Right lobe of liver (tissue), 6 donors: Measurements from ENCODE around the gene RTCA. TPM values are rescaled to one million over a fixed set of nuclear protein-coding genes. Genes with fewer than 3 reads are reported as not detected.
A peak's percentile ranks its signal among the peaks of the same experiment; 100 is the strongest.

Experiments used
- ATAC-seq, 4 donors: fragments of 200-7000 bp; cut with Tn5 transposase; one replicate each; pipeline ENCODE4 v1.9.1; 2020; ENCODE audit warnings: mild to moderate bottlenecking in 4 of 4, moderate library complexity in 4 of 4
- DNase-seq, 3 donors: peaks; one replicate each; pipeline ENCODE4 v3.0.0-alpha.2; 2020
- H3K27ac ChIP-seq, 3 donors: fragments of 200-600 bp; one replicate each; pipeline ENCODE4 v1.8.0; 2022
- H3K27me3 ChIP-seq, 2 donors: fragments of 200-600 bp; one replicate each; pipeline ENCODE4 v1.8.0; 2022
- H3K36me3 ChIP-seq, 4 donors: fragments of 200-600 bp; sonication (generic) in 1 of 4; one replicate each; pipeline versions ENCODE4 v1.5.1 to v1.8.0; 2017 to 2022; ENCODE audit warnings: control low read depth in 1 of 4
- H3K4me1 ChIP-seq, 4 donors: fragments of 200-600 bp; sonication (generic) in 1 of 4; one replicate each; pipeline versions ENCODE4 v1.5.1 to v1.8.0; 2017 to 2022; ENCODE audit warnings: control low read depth in 1 of 4
- H3K4me3 ChIP-seq, 3 donors: fragments of 200-600 bp; one replicate each; pipeline ENCODE4 v1.8.0; 2022
- H3K9me3 ChIP-seq, 4 donors: fragments of 200-600 bp; sonication (generic) in 1 of 4; one replicate each; pipeline versions ENCODE4 v1.5.1 to v1.8.0; 2017 to 2022; ENCODE audit warnings: control low read depth in 1 of 4
- POLR2A ChIP-seq: fragments of 450-650 bp; IDR thresholded peaks from one replicate; pipeline ENCODE4 v1.6.1; 2017; ENCODE audit warnings: antibody characterized with exemption, mild to moderate bottlenecking
- WGBS: methylation state at CpG from one replicate; pipeline ENCODE4 v1.1.6; 2018; ENCODE audit warnings: low coverage, low lambda C conversion rate; ENCODE audit not compliant: insufficient coverage; ENCODE audit errors: missing lambda C conversion rate; 5-methylcytosine and 5-hydroxymethylcytosine counted together
- intact Hi-C, 2 donors: fragments of 100-400 bp; cut with DNase I; formaldehyde crosslinking; loops; one replicate each; pipeline versions ENCODE4 v1.11.2 to v1.14.1; 2022
- microRNA counts: library from miRNA; unstranded; fragments of <30 nt; microRNA quantifications from one replicate; lab custom pipeline; 2016
- microRNA-seq, 2 donors: library from miRNA; unstranded; fragments of <30 nt; microRNA quantifications; one replicate each; pipeline ENCODE4, GENCODE V29; 2019 to 2020
- small RNA-seq, 2 experiments: library from RNA; depleted of rRNA; stranded (forward); fragments of <200 nt; gene quantifications; one replicate each; pipeline ENCODE3, GENCODE V24; 2016
- total RNA-seq, 6 experiments: library from RNA; depleted of rRNA in 2 of 6; stranded (reverse); fragments of >200 nt in 2 of 6; fragmentation: NEBNext Ultra II Directional in 3 of 6; extraction: Animal tissue kit (Norgen Biotek cat#: 25700) in 3 of 6; gene quantifications; one replicate each; pipeline versions ENCODE4 v1.1.0 to v1.2.4, GENCODE V29; 2016 to 2023
- TF ChIP-seq, protein P1 (sequence below), 4 donors: fragments of 200-600 bp in 3 of 4; fragments of 450-650 bp in 1 of 4; IDR thresholded peaks; one replicate each; pipeline versions ENCODE4 v1.5.1 to v1.8.0; 2016 to 2022; ENCODE audit warnings: antibody characterized with exemption in 4 of 4, mild to moderate bottlenecking in 2 of 4
- donor health status: DM: no; HTN: yes; CAD: no.
- donor health status: DM: no; HTN: no; CAD: no.
- donor health status: DM: no; HTN: no; CAD: no.
- donor health status: DM: no; HTN: yes; CAD: no.
- donor health status: DM: no; HTN: yes; CAD: no.

Gene RTCA
- total RNA-seq, 6 experiments from 2014 or later = 12.5 to 20.1 (median 14.7) TPM

GRCh38 chr1:100340494-100340893, 74.5 kb downstream of the RTCA start:
- Histone ChIP-seq H3K9me3 (no peaks in the 10 kb centered on the region), H3K4me3 (no peak overlapping the region), H3K27me3 (no peaks in the 10 kb centered on the region), H3K27ac (no peak overlapping the region), H3K36me3 (no peaks in the 10 kb centered on the region), H3K4me1 (peaks cover 0 to 9% (median 0%) of the 10 kb centered on the region in 4 donors)
- DNase-seq (no peak), ATAC-seq (no peak)
- TF ChIP-seq, protein P1, sequence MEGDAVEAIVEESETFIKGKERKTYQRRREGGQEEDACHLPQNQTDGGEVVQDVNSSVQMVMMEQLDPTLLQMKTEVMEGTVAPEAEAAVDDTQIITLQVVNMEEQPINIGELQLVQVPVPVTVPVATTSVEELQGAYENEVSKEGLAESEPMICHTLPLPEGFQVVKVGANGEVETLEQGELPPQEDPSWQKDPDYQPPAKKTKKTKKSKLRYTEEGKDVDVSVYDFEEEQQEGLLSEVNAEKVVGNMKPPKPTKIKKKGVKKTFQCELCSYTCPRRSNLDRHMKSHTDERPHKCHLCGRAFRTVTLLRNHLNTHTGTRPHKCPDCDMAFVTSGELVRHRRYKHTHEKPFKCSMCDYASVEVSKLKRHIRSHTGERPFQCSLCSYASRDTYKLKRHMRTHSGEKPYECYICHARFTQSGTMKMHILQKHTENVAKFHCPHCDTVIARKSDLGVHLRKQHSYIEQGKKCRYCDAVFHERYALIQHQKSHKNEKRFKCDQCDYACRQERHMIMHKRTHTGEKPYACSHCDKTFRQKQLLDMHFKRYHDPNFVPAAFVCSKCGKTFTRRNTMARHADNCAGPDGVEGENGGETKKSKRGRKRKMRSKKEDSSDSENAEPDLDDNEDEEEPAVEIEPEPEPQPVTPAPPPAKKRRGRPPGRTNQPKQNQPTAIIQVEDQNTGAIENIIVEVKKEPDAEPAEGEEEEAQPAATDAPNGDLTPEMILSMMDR (IDR thresholded peaks at IDR 0.05) = no peak
- TF ChIP-seq POLR2A = no peak
- 91% methylated on average over 1 of the region's 1 CpG for WGBS
- intact Hi-C loops = no loop called here

GRCh38 chr1:100342348-100342747, 76.3 kb downstream of the RTCA start:
- DNase-seq = no peak
- H3K36me3 ChIP-seq = no peaks in the 10 kb centered on the region
- peak in 1 of 4 donors; percentile 29 for ATAC-seq
- H3K27me3 ChIP-seq = no peaks in the 10 kb centered on the region
- no peaks in the 10 kb centered on the region for H3K9me3 ChIP-seq
- 64% methylated on average over 2 of the region's 2 CpGs for WGBS
- TF ChIP-seq, protein P1 (IDR thresholded peaks at IDR 0.05) = no peak
- TF ChIP-seq POLR2A = no peak
- H3K4me3 ChIP-seq = no peak overlapping the region
- no peak overlapping the region for H3K27ac ChIP-seq
- intact Hi-C loops = no loop called here
- H3K4me1 ChIP-seq = peaks cover 0 to 9% (median 0%) of the 10 kb centered on the region in 4 donors

MicroRNA genes within 50 kb of the gene (microRNA counts, 767-probe panel; counts per million panel counts)
- microRNA hsa-miR-553 (lab: Ali Mortazavi, UCI) = 237 counts per million

Small RNAs within 50 kb of the gene (microRNA-seq; reads per million reads assigned to microRNA genes)
- gene MIR553 = 0 reads per million in 2 donors

Small RNAs within 50 kb of the gene (small RNA-seq; reads per million reads assigned to genes)
- gene AL445928.1 (0 reads per million in 2 experiments), gene MIR553 (0 reads per million in 2 experiments)

Other genes with a start within 250 kb of the RTCA start
- gene SASS6, start 133.3 kb upstream of the RTCA start, total RNA-seq = 1 to 10 TPM in 4 of 6 experiments, under 1 TPM in 2; 0.84 to 2.4 (median 1.2) TPM
- 10 to 100 TPM in 1 of 6 experiments, 1 to 10 TPM in 5; 4.9 to 12.1 (median 6.9) TPM for gene TRMT13, start 133.1 kb upstream of the RTCA start, total RNA-seq
- under 1 TPM in 4 of 6 experiments, not detected in 2; 0.10 to 0.39 (median 0.26) TPM for gene LRRC39, start 88.0 kb upstream of the RTCA start, total RNA-seq
- gene DBT, start 16.4 kb upstream of the RTCA start, total RNA-seq = 10 to 100 TPM in 4 of 6 experiments, 1 to 10 TPM in 2; 5.1 to 32.5 (median 18.2) TPM
- 1 to 10 TPM; 1.1 to 3.3 (median 1.6) TPM for gene CDC14A, start 86.3 kb downstream of the RTCA start, total RNA-seq